SKM-1 (cell line): ENCODE data around the gene GCGR.
"Not testable (repeated sequence)": the region's sequence is repeated elsewhere in the genome, so short reads cannot be mapped to it uniquely, and the experiment has no call there.

Experiments
- DNase-seq: peaks from one replicate; lab custom pipeline; 2025; ENCODE audit not compliant: unreplicated experiment; lab: John Stamatoyannopoulos, UW

Gene GCGR

GRCh38 chr17:81831957-81832607, 28.1 kb downstream of the GCGR start:
- DNase-seq = peak; percentile 43

GRCh38 chr17:81832608-81833159, 28.7 kb downstream of the GCGR start:
- no peak for DNase-seq

GRCh38 chr17:81833160-81833920, 29.4 kb downstream of the GCGR start, which contains the start of gene MCRIP1:
Gene MCRIP1, minus strand, starts transcription at chr17:81833291. Its CDS starts 8,785 bp downstream, at chr17:81824506.
- DNase-seq = peak; percentile 81

GRCh38 chr17:81833921-81834830, 30.2 kb downstream of the GCGR start:
- no peak for DNase-seq

GRCh38 chr17:81834831-81835267, 30.9 kb downstream of the GCGR start, which contains the start of gene PPP1R27:
Gene PPP1R27, minus strand, starts transcription at chr17:81835050. Its CDS starts 97 bp downstream, at chr17:81834953.
- no peak for DNase-seq

- DNase-seq = peak; percentile 98
Observed at GRCh38 chr17:81837641-81838040, 33.7 kb downstream of the GCGR start.

- no peak for DNase-seq
Observed at GRCh38 chr17:81838753-81839255, 34.9 kb downstream of the GCGR start.

- DNase-seq = no peak
Observed at GRCh38 chr17:81839301-81839700, 35.4 kb downstream of the GCGR start.

- DNase-seq = not testable (repeated sequence)
Observed at GRCh38 chr17:81840059-81840458, 36.1 kb downstream of the GCGR start.

- no peak for DNase-seq
Observed at GRCh38 chr17:81840826-81841778, 37.2 kb downstream of the GCGR start.

- no peak for DNase-seq
Observed at GRCh38 chr17:81841866-81842265, 37.9 kb downstream of the GCGR start.

GRCh38 chr17:81842378-81842724, 38.4 kb downstream of the GCGR start:
- no peak for DNase-seq

GRCh38 chr17:81842725-81843504, 39.0 kb downstream of the GCGR start:
- no peak for DNase-seq

- DNase-seq = no peak
Observed at GRCh38 chr17:81843713-81844326, 39.9 kb downstream of the GCGR start.

- no peak for DNase-seq
Observed at GRCh38 chr17:81844327-81844851, 40.4 kb downstream of the GCGR start.

GRCh38 chr17:81844887-81845286, 40.9 kb downstream of the GCGR start:
- no peak for DNase-seq

- no peak for DNase-seq
Observed at GRCh38 chr17:81845361-81845760, 41.4 kb downstream of the GCGR start.
